Endothelial cell of umbilical vein (primary cell): Measurements from ENCODE around the gene TBX15. TPM values are rescaled to one million over a fixed set of nuclear protein-coding genes. Genes with fewer than 3 reads are reported as not detected.

ENCODE experiments used
- BruUV-seq: library from RNA; stranded (reverse); fragments of 400-500 nt; replicated peaks from 2 replicates; lab custom pipeline; 2021; lab: Mats Ljungman, UMichigan
- CTCF ChIA-PET: fragments of 300-600, 350-600 bp; sonication (Branson Sonifier 250); formaldehyde crosslinking; loops from one replicate; lab custom pipeline; 2021; ENCODE audit warnings: antibody characterized with exemption, inconsistent platforms; lab: Charles Lee
- POLR2A ChIA-PET: fragments of 300-600, 350-600 bp; sonication (Branson Sonifier 250); formaldehyde crosslinking; loops from one replicate; lab custom pipeline; 2021; ENCODE audit warnings: antibody characterized with exemption, inconsistent platforms; lab: Charles Lee
- DNase-seq: peaks from one replicate; pipeline ENCODE4 v3.0.0-alpha.2; 2011; ENCODE audit warnings: low read depth, low spot score
- FAIRE-seq: peaks from 2 replicates; lab custom pipeline; 2011; peaks lifted over from hg19 to GRCh38; lab: Jason Lieb, UNC
- H2AFZ ChIP-seq: 2 replicates; pipeline ENCODE4 v1.6.0; 2012; ENCODE audit warnings: low read depth, low read length, control low read depth, inconsistent platforms
- H3K27ac ChIP-seq: 2 replicates; pipeline ENCODE4 v1.5.1; 2011; ENCODE audit warnings: low read depth, mild to moderate bottlenecking, control low read depth, low read length, moderate library complexity; ENCODE audit not compliant: insufficient read depth
- H3K27me3 ChIP-seq, 2 experiments: 2 replicates each; pipeline versions ENCODE4 v1.6.0 to v1.6.1; 2011; ENCODE audit warnings: low read length in 2 of 2, mixed read lengths in 1 of 2; ENCODE audit not compliant: control insufficient read depth in 2 of 2, insufficient read depth in 2 of 2
- H3K36me3 ChIP-seq, 2 experiments: 2 replicates in 1 of 2; 3 replicates in 1 of 2; pipeline ENCODE4 v1.5.1; 2011; ENCODE audit warnings: low read length in 2 of 2, mild to moderate bottlenecking in 1 of 2, moderate library complexity in 1 of 2; ENCODE audit not compliant: control insufficient read depth in 2 of 2, insufficient read depth in 2 of 2; ENCODE audit errors: extremely low read depth in 1 of 2
- H3K4me1 ChIP-seq: 3 replicates; pipeline ENCODE4 v1.5.1; 2011; ENCODE audit warnings: mild to moderate bottlenecking, low read length; ENCODE audit not compliant: control insufficient read depth, insufficient read depth; ENCODE audit errors: extremely low read depth
- H3K4me2 ChIP-seq: 2 replicates; pipeline ENCODE4 v1.6.1; 2011; ENCODE audit warnings: low read length, control low read depth, mixed read lengths; ENCODE audit not compliant: insufficient read depth
- H3K4me3 ChIP-seq, 3 experiments: fragments of 200-600 bp in 1 of 3; sonication (generic), shearing (Covaris generic) in 1 of 3; replicated peaks in 1 of 3; 2 replicates each; pipeline ENCODE4 v1.5.1; 2011 to 2016; ENCODE audit warnings: control low read depth in 3 of 3, low read length in 3 of 3, mild to moderate bottlenecking in 2 of 3, inconsistent platforms in 1 of 3, low read depth in 1 of 3, moderate library complexity in 1 of 3; ENCODE audit not compliant: insufficient read depth in 1 of 3
- H3K79me2 ChIP-seq: 2 replicates; pipeline ENCODE4 v1.6.0; 2012; ENCODE audit warnings: low read length, inconsistent platforms; ENCODE audit not compliant: control insufficient read depth, insufficient read depth
- H3K9ac ChIP-seq: replicated peaks from 2 replicates; pipeline ENCODE3; 2011; ENCODE audit warnings: low read length, control low read depth; ENCODE audit not compliant: insufficient read depth; ENCODE audit errors: extremely low read depth
- H3K9me1 ChIP-seq: replicated peaks from 3 replicates; pipeline ENCODE4 v1.6.0; 2011; ENCODE audit warnings: mild to moderate bottlenecking, low read length; ENCODE audit not compliant: control insufficient read depth, insufficient read depth; ENCODE audit errors: extremely low read depth
- H3K9me3 ChIP-seq: replicated peaks from 2 replicates; pipeline ENCODE4 v1.5.1; 2012; ENCODE audit warnings: low read length, inconsistent platforms; ENCODE audit not compliant: control insufficient read depth, insufficient read depth
- H4K20me1 ChIP-seq: replicated peaks from 2 replicates; pipeline ENCODE3; 2011; ENCODE audit warnings: mild to moderate bottlenecking, low read length; ENCODE audit not compliant: control insufficient read depth, insufficient read depth; ENCODE audit errors: extremely low read depth
- EZH2 ChIP-seq: IDR thresholded peaks from 2 replicates; pipeline ENCODE4 v1.6.1; 2012; ENCODE audit warnings: borderline replicate concordance, low read depth, mild to moderate bottlenecking, moderate library complexity, low read length, inconsistent platforms; ENCODE audit not compliant: severe bottlenecking
- FOS ChIP-seq: IDR thresholded peaks from 2 replicates; pipeline ENCODE4 v1.6.1; 2011; ENCODE audit warnings: mild to moderate bottlenecking, low read length, moderate library complexity, borderline replicate concordance; ENCODE audit not compliant: insufficient read depth
- GATA2 ChIP-seq: IDR thresholded peaks from 2 replicates; pipeline ENCODE4 v1.7.0; 2011; ENCODE audit warnings: low read depth, mild to moderate bottlenecking, moderate library complexity, mixed read lengths, low read length; ENCODE audit not compliant: insufficient read length, insufficient read depth
- JUN ChIP-seq: IDR thresholded peaks from 2 replicates; pipeline ENCODE4 v1.6.1; 2011; ENCODE audit warnings: borderline replicate concordance, low read depth; ENCODE audit not compliant: insufficient read length, insufficient read depth
- MYC ChIP-seq: IDR thresholded peaks from one replicate; pipeline ENCODE4 v1.6.1; 2011; ENCODE audit warnings: mild to moderate bottlenecking, low read depth, low read length
- POLR2A ChIP-seq: IDR thresholded peaks from 2 replicates; pipeline ENCODE4 v1.6.1; 2012; ENCODE audit warnings: low read depth, mild to moderate bottlenecking, control low read depth, low read length
- POLR2AphosphoS5 ChIP-seq: IDR thresholded peaks from 2 replicates; pipeline ENCODE4 v1.6.1; 2012; ENCODE audit warnings: low read depth, mild to moderate bottlenecking, control low read depth, low read length, moderate library complexity; ENCODE audit not compliant: insufficient read depth
- dilution Hi-C: fragments of 300-500 bp; cut with MboI; formaldehyde crosslinking; loops from one replicate; pipeline ENCODE4 v1.15.0; 2019; ENCODE audit warnings: low sequenced_read_pairs; ENCODE audit not compliant: extremely low pct_ligation_motif_present
- intact Hi-C: fragments of 100-400 bp; cut with micrococcal nuclease; formaldehyde crosslinking; loops from one replicate; pipeline ENCODE4 v1.10.0; 2022
- polyA plus RNA-seq, 4 experiments: library from polyadenylated mRNA; depleted of rRNA in 3 of 4; stranded (reverse) in 3 of 4; unstranded in 1 of 4; fragments of >200 nt; gene quantifications; 2 replicates each; pipeline versions ENCODE4 v1.2.1 to v1.2.3, GENCODE V29; 2011 to 2012; ENCODE audit warnings: missing spikeins in 1 of 4
- total RNA-seq: library from RNA; stranded (reverse); gene quantifications from 2 replicates; pipeline ENCODE4 v1.2.3, GENCODE V29; 2021
- TF ChIP-seq, protein P1 (sequence below), 2 donors: IDR thresholded peaks; 1 replicate in 1 of 2; 2 replicates in 1 of 2; pipeline ENCODE4 v1.5.1; 2011; ENCODE audit warnings: low read length in 2 of 2, mild to moderate bottlenecking in 2 of 2, moderate library complexity in 2 of 2, control low read depth in 1 of 2, inconsistent platforms in 1 of 2, low read depth in 1 of 2; ENCODE audit not compliant: insufficient read depth in 1 of 2; ENCODE audit errors: extremely low read depth in 1 of 2
- TF ChIP-seq, protein P2 (sequence below): IDR thresholded peaks from 2 replicates; pipeline ENCODE4 v1.6.1; 2011; ENCODE audit not compliant: insufficient read depth, insufficient read length

TBX15 gene
- total and polyA plus RNA-seq, 2 donors (not counting 3 experiments of a cell fraction or from before 2014, with no cell fraction given) = 0.01 TPM; not detected in 1

- no peak for FAIRE-seq
- H3K4me2 ChIP-seq = no peak overlapping the region
Observed at GRCh38 chr1:118998171-118998570, 10.0 kb upstream of the TBX15 start.

More at GRCh38 chr1:118998171-118998570, 10.0 kb upstream of the TBX15 start:
- H2AFZ ChIP-seq = no peak overlapping the region
- no peak overlapping the region for H3K9ac ChIP-seq
- ChIA-PET CTCF (interaction anchor here (1.8 kb wide), 1 partner anchor 11 kb away, joined by 10 read pairs; no protein-coding TSS in a partner anchor), POLR2A (no interaction called here)
- no peak for TF ChIP-seq MYC
- TF ChIP-seq JUN = no peak
- TF ChIP-seq FOS = no peak
- TF ChIP-seq EZH2 = no peak
- TF ChIP-seq POLR2AphosphoS5 = no peak
- TF ChIP-seq, protein P1, sequence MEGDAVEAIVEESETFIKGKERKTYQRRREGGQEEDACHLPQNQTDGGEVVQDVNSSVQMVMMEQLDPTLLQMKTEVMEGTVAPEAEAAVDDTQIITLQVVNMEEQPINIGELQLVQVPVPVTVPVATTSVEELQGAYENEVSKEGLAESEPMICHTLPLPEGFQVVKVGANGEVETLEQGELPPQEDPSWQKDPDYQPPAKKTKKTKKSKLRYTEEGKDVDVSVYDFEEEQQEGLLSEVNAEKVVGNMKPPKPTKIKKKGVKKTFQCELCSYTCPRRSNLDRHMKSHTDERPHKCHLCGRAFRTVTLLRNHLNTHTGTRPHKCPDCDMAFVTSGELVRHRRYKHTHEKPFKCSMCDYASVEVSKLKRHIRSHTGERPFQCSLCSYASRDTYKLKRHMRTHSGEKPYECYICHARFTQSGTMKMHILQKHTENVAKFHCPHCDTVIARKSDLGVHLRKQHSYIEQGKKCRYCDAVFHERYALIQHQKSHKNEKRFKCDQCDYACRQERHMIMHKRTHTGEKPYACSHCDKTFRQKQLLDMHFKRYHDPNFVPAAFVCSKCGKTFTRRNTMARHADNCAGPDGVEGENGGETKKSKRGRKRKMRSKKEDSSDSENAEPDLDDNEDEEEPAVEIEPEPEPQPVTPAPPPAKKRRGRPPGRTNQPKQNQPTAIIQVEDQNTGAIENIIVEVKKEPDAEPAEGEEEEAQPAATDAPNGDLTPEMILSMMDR (IDR thresholded peaks at IDR 0.05; ENCODE audit: extremely low read depth in 1 of 2, insufficient read depth in 1 of 2, low read depth in 1 of 2, low read length in 2 of 2) = no peak
- TF ChIP-seq, protein P2, sequence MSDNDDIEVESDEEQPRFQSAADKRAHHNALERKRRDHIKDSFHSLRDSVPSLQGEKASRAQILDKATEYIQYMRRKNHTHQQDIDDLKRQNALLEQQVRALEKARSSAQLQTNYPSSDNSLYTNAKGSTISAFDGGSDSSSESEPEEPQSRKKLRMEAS = no peak
- TF ChIP-seq POLR2A = no peak
- TF ChIP-seq GATA2 = no peak
- H3K9me3 ChIP-seq = no peaks in the 10 kb centered on the region
- no peak overlapping the region for H3K27ac ChIP-seq
- H3K79me2 ChIP-seq = no peaks in the 10 kb centered on the region
- no peak overlapping the region for H3K4me3 ChIP-seq
- no TSS peak for BruUV-seq
- H3K27me3 ChIP-seq = peaks cover 88 to 95% of the 10 kb centered on the region in 2 experiments
- no peaks in the 10 kb centered on the region for H3K9me1 ChIP-seq
- dilution Hi-C loops = no loop called here
- H3K4me1 ChIP-seq = peaks cover 6% of the 10 kb centered on the region
- no peak for DNase-seq
- H3K36me3 ChIP-seq = no peaks in the 10 kb centered on the region
- H4K20me1 ChIP-seq = no peaks in the 10 kb centered on the region
- intact Hi-C loops = no loop called here
